Measurements from ENCODE around the gene OR56A5.

The OR56A5 gene

DNA sequence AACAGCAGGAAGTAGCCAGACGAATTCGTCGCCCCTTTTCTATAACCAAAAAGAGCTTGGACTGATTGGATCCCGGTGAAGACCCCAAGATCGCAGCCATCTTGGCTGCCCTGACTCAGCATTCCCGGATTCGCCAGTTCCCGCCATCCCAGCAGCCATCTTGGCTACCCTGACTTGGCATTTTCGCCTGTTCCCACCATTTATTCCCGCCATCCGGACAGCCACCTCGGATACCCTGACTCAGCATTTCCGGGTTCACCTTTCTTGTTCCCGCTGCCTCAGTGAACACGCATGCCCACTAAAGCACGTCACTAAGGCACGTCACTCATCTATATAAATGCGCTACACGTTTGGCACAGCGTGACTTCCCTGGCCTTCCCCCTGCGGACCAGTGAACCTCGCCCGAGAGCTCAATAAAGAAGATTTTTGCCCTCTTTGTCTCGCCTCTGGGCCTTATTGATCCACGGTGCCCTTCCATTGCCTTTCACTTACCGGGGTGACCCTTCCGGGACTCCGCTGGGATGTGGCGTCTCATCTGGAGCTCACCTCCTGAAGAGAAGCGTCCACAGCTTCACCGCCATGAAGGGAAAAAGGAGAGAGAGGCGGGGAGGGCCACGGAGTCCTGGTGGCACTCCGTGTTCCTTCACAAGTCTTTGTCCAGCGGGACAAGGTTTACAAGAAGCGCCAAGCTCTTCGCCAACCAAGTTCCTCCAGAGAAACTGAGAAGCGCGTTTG lies 30.3 kb downstream of the OR56A5 start:
- Histone ChIP-seq H3K4me3 (no peak overlapping the region), H3K27ac (no peak overlapping the region)
- DNase-seq (ENCODE audit: low spot score) = no peak
- TF ChIP-seq CTCF (IDR thresholded peaks at IDR 0.05) = no peak

DNA sequence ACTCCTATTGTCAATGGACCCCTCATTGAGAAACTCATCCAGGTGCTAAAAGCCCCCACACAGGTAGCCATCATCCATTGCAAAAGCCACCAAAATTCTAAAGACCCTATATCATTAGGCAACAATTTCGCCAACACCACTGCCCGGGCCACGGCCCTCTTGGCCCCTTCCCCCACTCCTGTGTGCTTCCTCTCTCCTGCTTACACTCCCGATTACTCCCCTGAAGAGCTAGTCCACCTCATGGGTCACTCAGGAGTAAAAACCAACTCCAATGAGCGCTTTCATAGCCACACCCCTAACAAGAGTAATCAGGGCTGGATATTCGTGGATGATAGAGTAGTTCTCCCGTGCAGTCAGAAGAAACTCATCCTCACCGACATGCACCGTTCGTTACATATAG lies 35.2 kb downstream of the OR56A5 start:
- no peak for TF ChIP-seq CTCF (IDR thresholded peaks at IDR 0.05)
- no peak for DNase-seq (ENCODE audit: low spot score)
- Histone ChIP-seq H3K27ac (no peak overlapping the region), H3K4me3 (no peak overlapping the region)

GRCh38 chr11:5932671-5933070 lies 35.6 kb downstream of the OR56A5 start:
- Histone ChIP-seq H3K27ac (no peak overlapping the region), H3K4me3 (no peak overlapping the region)
- no peak for TF ChIP-seq CTCF (IDR thresholded peaks at IDR 0.05)
- no peak for DNase-seq (ENCODE audit: low spot score)

- Histone ChIP-seq H3K4me3 (no peak overlapping the region), H3K27ac (no peak overlapping the region)
- DNase-seq (ENCODE audit: low spot score) = no peak
- TF ChIP-seq CTCF (IDR thresholded peaks at IDR 0.05) = no peak
These were observed 37.2 kb downstream of the OR56A5 start for GRCh38 chr11:5931061-5931460.

- Histone ChIP-seq H3K27ac (no peak overlapping the region), H3K4me3 (no peak overlapping the region)
- TF ChIP-seq CTCF (IDR thresholded peaks at IDR 0.05) = no peak
- DNase-seq (ENCODE audit: low spot score) = no peak
These were observed 37.7 kb downstream of the OR56A5 start for GRCh38 chr11:5930614-5931013.

- no peak for DNase-seq (ENCODE audit: low spot score)
- Histone ChIP-seq H3K4me3 (no peak overlapping the region), H3K27ac (no peak overlapping the region)
- TF ChIP-seq CTCF (IDR thresholded peaks at IDR 0.05) = no peak
These were observed 38.5 kb downstream of the OR56A5 start for GRCh38 chr11:5929571-5930368.

- H3K4me3 ChIP-seq = no peak overlapping the region
- no peak overlapping the region for H3K27ac ChIP-seq
- DNase-seq (ENCODE audit: low spot score) = no peak
- TF ChIP-seq CTCF (IDR thresholded peaks at IDR 0.05) = no peak
These were observed 39.5 kb downstream of the OR56A5 start for GRCh38 chr11:5928811-5929210.
